D721Med (cell line): ENCODE data around the gene CDA.

Experiments used
- DNase-seq: peaks from one replicate; pipeline ENCODE4 v3.0.0; 2011; ENCODE audit warnings: low spot score; ENCODE audit not compliant: insufficient read length
- FAIRE-seq: peaks from 2 replicates; lab custom pipeline; 2011; peaks lifted over from hg19 to GRCh38; lab: Jason Lieb, UNC
- CTCF ChIP-seq: IDR thresholded peaks from 2 replicates; pipeline ENCODE4 v1.5.1; 2012; ENCODE audit warnings: mild to moderate bottlenecking, control low read depth; ENCODE audit not compliant: insufficient read depth; ENCODE audit errors: missing control alignments

The CDA gene

GRCh38 chr1:20596106-20596505, 7.2 kb downstream of the CDA start:
- FAIRE-seq = no peak
- DNase-seq = no peak
- no peak for TF ChIP-seq CTCF

GRCh38 chr1:20597650-20598049, 8.8 kb downstream of the CDA start:
- DNase-seq (no peak), FAIRE-seq (no peak)

GRCh38 chr1:20600156-20600555, 11.3 kb downstream of the CDA start:
- no peak for TF ChIP-seq CTCF
- FAIRE-seq (no peak), DNase-seq (no peak)

More at GRCh38 chr1:20597650-20598049, 8.8 kb downstream of the CDA start:
- TF ChIP-seq CTCF = no peak

GRCh38 chr1:20601129-20601825, 12.4 kb downstream of the CDA start:
- no peak for FAIRE-seq
- TF ChIP-seq CTCF = no peak
- DNase-seq = no peak

GRCh38 chr1:20602851-20603450, 14.1 kb downstream of the CDA start:
- no peak for DNase-seq
- no peak for FAIRE-seq

GRCh38 chr1:20603504-20604464, 14.9 kb downstream of the CDA start:
- no peak for DNase-seq
- FAIRE-seq = no peak
- no peak for TF ChIP-seq CTCF

More at GRCh38 chr1:20602851-20603450, 14.1 kb downstream of the CDA start:
- TF ChIP-seq CTCF = no peak
